DOHH2 (cell line): ENCODE data around the gene FOXK2.

Source experiments
- H3F3A ChIP-seq: fragments of 200-600 bp; sonication (generic), shearing (Covaris generic); 2 replicates; pipeline ENCODE4 v1.6.0; 2016; ENCODE audit warnings: antibody characterized with exemption, mild to moderate bottlenecking; ENCODE audit not compliant: control insufficient read depth, insufficient read depth
- H3K27ac ChIP-seq: fragments of 200-600 bp; sonication (generic); 2 replicates; pipeline ENCODE4 v1.5.1; 2014; ENCODE audit warnings: low read depth, mild to moderate bottlenecking, low read length, moderate library complexity
- H3K27me3 ChIP-seq: fragments of 200-600 bp; sonication (generic); 2 replicates; pipeline ENCODE4 v1.6.1; 2014; ENCODE audit warnings: mild to moderate bottlenecking, low read length, mixed read lengths; ENCODE audit not compliant: control insufficient read depth
- H3K36me3 ChIP-seq: fragments of 200-600 bp; sonication (generic); 2 replicates; pipeline ENCODE4 v1.6.1; 2014; ENCODE audit warnings: mild to moderate bottlenecking, low read length, moderate library complexity, mixed read lengths; ENCODE audit not compliant: control insufficient read depth
- H3K4me1 ChIP-seq: fragments of 200-600 bp; sonication (generic); 2 replicates; pipeline ENCODE4 v1.6.1; 2014; ENCODE audit warnings: mild to moderate bottlenecking, low read length, mixed read lengths; ENCODE audit not compliant: control insufficient read depth
- H3K4me2 ChIP-seq: fragments of 200-600 bp; sonication (generic); 2 replicates; pipeline ENCODE4 v1.6.0; 2014; ENCODE audit warnings: mild to moderate bottlenecking, low read length, moderate library complexity
- H3K4me3 ChIP-seq: fragments of 200-600 bp; sonication (generic); 2 replicates; pipeline ENCODE4 v1.5.1; 2014; ENCODE audit warnings: mild to moderate bottlenecking, low read length, mixed read lengths
- H3K79me2 ChIP-seq: fragments of 200-600 bp; sonication (generic); 2 replicates; pipeline ENCODE4 v1.6.1; 2014; ENCODE audit warnings: mild to moderate bottlenecking, low read length, mixed read lengths; ENCODE audit not compliant: control insufficient read depth
- H3K9me2 ChIP-seq: fragments of 200-600 bp; sonication (generic); replicated peaks from 2 replicates; pipeline ENCODE4 v1.6.1; 2014; ENCODE audit warnings: mild to moderate bottlenecking, low read length, mixed read lengths; ENCODE audit not compliant: control insufficient read depth
- H3K9me3 ChIP-seq: fragments of 200-600 bp; sonication (generic); 2 replicates; pipeline ENCODE4 v1.6.1; 2014; ENCODE audit warnings: antibody characterized with exemption, low read length, mixed read lengths; ENCODE audit not compliant: control insufficient read depth, insufficient read depth
- H4K20me1 ChIP-seq: fragments of 200-600 bp; sonication (generic); 2 replicates; pipeline ENCODE4 v1.6.0; 2014; ENCODE audit warnings: low read depth, mild to moderate bottlenecking, antibody characterized with exemption, low read length, moderate library complexity; ENCODE audit not compliant: control insufficient read depth, insufficient read depth
- CTCF ChIP-seq: fragments of 200-600 bp; sonication (generic); IDR thresholded peaks from one replicate; pipeline ENCODE4 v1.5.1; 2014; ENCODE audit warnings: antibody characterized with exemption, mild to moderate bottlenecking, low read depth, low read length; ENCODE audit not compliant: poor library complexity, severe bottlenecking
- EZH2phosphoT487 ChIP-seq: fragments of 200-600 bp; sonication (generic); IDR thresholded peaks from 2 replicates; pipeline ENCODE4 v1.6.1; 2017; ENCODE audit warnings: borderline replicate concordance, mild to moderate bottlenecking, antibody characterized with exemption, low read length, moderate library complexity, mixed read lengths

FOXK2 gene

GRCh38 chr17:82483204-82483660 lies 36.3 kb upstream of the FOXK2 start:
- Histone ChIP-seq H3K4me2 (no peak overlapping the region), H3K79me2 (no peaks in the 10 kb centered on the region), H3K9me2 (no peaks in the 10 kb centered on the region), H4K20me1 (no peaks in the 10 kb centered on the region), H3K9me3 (no peaks in the 10 kb centered on the region), H3K4me1 (no peaks in the 10 kb centered on the region), H3K27me3 (no peaks in the 10 kb centered on the region), H3K4me3 (no peak overlapping the region), H3K27ac (no peak overlapping the region), H3F3A (no peaks in the 10 kb centered on the region), H3K36me3 (peaks cover 82% of the 10 kb centered on the region)
- TF ChIP-seq EZH2phosphoT487 = no peak
- TF ChIP-seq CTCF = no peak

GRCh38 chr17:82483836-82484235 lies 35.7 kb upstream of the FOXK2 start:
- Histone ChIP-seq H4K20me1 (no peaks in the 10 kb centered on the region), H3K4me3 (no peak overlapping the region), H3K9me2 (no peaks in the 10 kb centered on the region), H3K9me3 (no peaks in the 10 kb centered on the region), H3F3A (no peaks in the 10 kb centered on the region; the same call in 1 of the 2 replicates), H3K79me2 (no peaks in the 10 kb centered on the region), H3K4me2 (no peak overlapping the region), H3K36me3 (peaks cover 82% of the 10 kb centered on the region), H3K27me3 (no peaks in the 10 kb centered on the region), H3K4me1 (no peaks in the 10 kb centered on the region), H3K27ac (no peak overlapping the region)
- TF ChIP-seq EZH2phosphoT487 (no peak), CTCF (no peak)

GRCh38 chr17:82486231-82487094 lies 33.1 kb upstream of the FOXK2 start:
- Histone ChIP-seq H3K4me2 (no peak overlapping the region), H3K9me2 (no peaks in the 10 kb centered on the region), H3K27me3 (no peaks in the 10 kb centered on the region), H3K4me1 (peaks cover 14% of the 10 kb centered on the region), H3K27ac (no peak overlapping the region), H3K4me3 (no peak overlapping the region), H3K9me3 (no peaks in the 10 kb centered on the region), H3K79me2 (no peaks in the 10 kb centered on the region), H3K36me3 (peaks cover 67% of the 10 kb centered on the region), H4K20me1 (no peaks in the 10 kb centered on the region), H3F3A (no peaks in the 10 kb centered on the region; the same call in 1 of the 2 replicates)
- no peak for TF ChIP-seq CTCF
- TF ChIP-seq EZH2phosphoT487 = no peak
